ENCODE measurements around the gene USH1G. TPM values are rescaled to one million over a fixed set of nuclear protein-coding genes. Genes with fewer than 3 reads are reported as not detected.

USH1G gene
- total and polyA plus RNA-seq, 2 of the 13 experiments (the other 11 are each of a cell fraction or from before 2014, with no cell fraction given): 0.04 TPM; not detected in 1

DNA sequence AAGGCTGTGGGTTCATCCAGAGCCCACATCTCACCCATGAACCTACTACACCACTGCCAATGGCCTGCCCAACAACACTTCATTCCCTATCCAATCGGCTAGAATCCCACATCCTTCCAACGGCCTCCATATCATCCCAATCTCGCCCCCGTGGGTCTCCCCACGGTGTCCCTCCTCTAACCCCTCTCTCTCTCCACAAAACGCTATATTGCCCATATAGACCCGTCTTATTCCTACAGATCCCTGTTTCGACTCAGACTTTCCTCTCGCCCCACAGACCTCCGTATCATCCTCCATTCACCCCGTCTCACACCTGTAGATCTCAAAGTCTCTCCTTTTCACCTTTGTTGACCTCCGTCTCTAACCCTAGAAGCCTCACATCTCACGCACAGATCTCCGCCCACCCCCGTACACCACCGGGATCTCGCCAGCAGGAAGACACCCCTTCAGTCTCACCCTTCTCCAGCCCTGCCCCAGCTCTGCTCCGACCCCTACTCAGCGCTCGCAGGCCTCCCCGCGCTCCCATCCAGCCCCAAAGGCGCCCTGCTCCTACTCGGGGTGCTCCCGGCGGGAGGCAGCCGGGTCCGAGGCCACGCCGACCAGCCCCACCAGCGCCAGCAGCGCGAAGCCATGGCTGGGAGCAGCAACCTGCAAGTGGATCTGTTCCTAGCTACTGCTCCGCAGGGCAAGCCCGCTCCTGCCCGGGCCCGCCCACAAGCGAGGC is 50.6 kb downstream of the USH1G start, which contains the start of gene FDXR (continued):
- TF ChIP-seq, protein P1, sequence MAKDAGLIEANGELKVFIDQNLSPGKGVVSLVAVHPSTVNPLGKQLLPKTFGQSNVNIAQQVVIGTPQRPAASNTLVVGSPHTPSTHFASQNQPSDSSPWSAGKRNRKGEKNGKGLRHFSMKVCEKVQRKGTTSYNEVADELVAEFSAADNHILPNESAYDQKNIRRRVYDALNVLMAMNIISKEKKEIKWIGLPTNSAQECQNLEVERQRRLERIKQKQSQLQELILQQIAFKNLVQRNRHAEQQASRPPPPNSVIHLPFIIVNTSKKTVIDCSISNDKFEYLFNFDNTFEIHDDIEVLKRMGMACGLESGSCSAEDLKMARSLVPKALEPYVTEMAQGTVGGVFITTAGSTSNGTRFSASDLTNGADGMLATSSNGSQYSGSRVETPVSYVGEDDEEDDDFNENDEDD (CRISPR knock-in tag; IDR thresholded peaks at IDR 0.05; ENCODE audit: borderline replicate concordance): 0 out of 2 replicates have a peak, but pooled peaks have one; percentile 40
- TF ChIP-seq SIX1 (CRISPR knock-in tag; IDR thresholded peaks at IDR 0.05; ENCODE audit: borderline replicate concordance) (no peak), SAP130 (CRISPR knock-in tag; IDR thresholded peaks at IDR 0.05; ENCODE audit: low read depth) (peak; percentile 75), HOXD1 (CRISPR knock-in tag; IDR thresholded peaks at IDR 0.05) (peak; percentile 53; the same call in 1 of the 2 replicates), ZSCAN31 (CRISPR knock-in tag; IDR thresholded peaks at IDR 0.05; ENCODE audit: low read depth) (peak; percentile 88; the same call in 1 of the 2 replicates), ZNF564 (CRISPR knock-in tag; IDR thresholded peaks at IDR 0.05) (peak; percentile 62), MAFF (IDR thresholded peaks at IDR 0.05; ENCODE audit: low read depth, low read length) (no peak), PTBP1 (IDR thresholded peaks at IDR 0.05; ENCODE audit: low read depth, low read length, poor library complexity, severe bottlenecking) (no peak), SP5 (CRISPR knock-in tag; IDR thresholded peaks at IDR 0.05; ENCODE audit: borderline replicate concordance, low read depth) (peak; percentile 72), ZC3H13 (CRISPR knock-in tag; IDR thresholded peaks at IDR 0.05) (peak; percentile 82; the same call in 1 of the 2 replicates), GATAD2A (CRISPR knock-in tag; IDR thresholded peaks at IDR 0.05) (no peak), SMARCC2 (IDR thresholded peaks at IDR 0.05) (no peak), ZNF264 (CRISPR knock-in tag; IDR thresholded peaks at IDR 0.05) (peak; percentile 79), ZNF552 (CRISPR knock-in tag; IDR thresholded peaks at IDR 0.05; ENCODE audit: borderline replicate concordance) (peak; percentile 60; the same call in 1 of the 2 replicates), NR2F6 (IDR thresholded peaks at IDR 0.05) (no peak), NR2F6 (CRISPR knock-in tag; IDR thresholded peaks at IDR 0.05) (peak; percentile 56; the same call in 1 of the 2 replicates), POLR2G (IDR thresholded peaks at IDR 0.05; ENCODE audit: low read depth, low read length) (peak; percentile 81), SRF (IDR thresholded peaks at IDR 0.05; ENCODE audit: low read depth, low read length) (no peak), ZNF747 (CRISPR knock-in tag; IDR thresholded peaks at IDR 0.05; ENCODE audit: borderline replicate concordance) (0 out of 2 replicates have a peak, but pooled peaks have one; percentile 72), ZFP1 (CRISPR knock-in tag; IDR thresholded peaks at IDR 0.05) (0 out of 2 replicates have a peak, but pooled peaks have one; percentile 56)
- TF ChIP-seq, protein P2, sequence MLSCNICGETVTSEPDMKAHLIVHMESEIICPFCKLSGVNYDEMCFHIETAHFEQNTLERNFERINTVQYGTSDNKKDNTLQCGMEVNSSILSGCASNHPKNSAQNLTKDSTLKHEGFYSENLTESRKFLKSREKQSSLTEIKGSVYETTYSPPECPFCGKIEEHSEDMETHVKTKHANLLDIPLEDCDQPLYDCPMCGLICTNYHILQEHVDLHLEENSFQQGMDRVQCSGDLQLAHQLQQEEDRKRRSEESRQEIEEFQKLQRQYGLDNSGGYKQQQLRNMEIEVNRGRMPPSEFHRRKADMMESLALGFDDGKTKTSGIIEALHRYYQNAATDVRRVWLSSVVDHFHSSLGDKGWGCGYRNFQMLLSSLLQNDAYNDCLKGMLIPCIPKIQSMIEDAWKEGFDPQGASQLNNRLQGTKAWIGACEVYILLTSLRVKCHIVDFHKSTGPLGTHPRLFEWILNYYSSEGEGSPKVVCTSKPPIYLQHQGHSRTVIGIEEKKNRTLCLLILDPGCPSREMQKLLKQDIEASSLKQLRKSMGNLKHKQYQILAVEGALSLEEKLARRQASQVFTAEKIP (CRISPR knock-in tag; IDR thresholded peaks at IDR 0.05; ENCODE audit: borderline replicate concordance): no peak
- TF ChIP-seq, protein P3, sequence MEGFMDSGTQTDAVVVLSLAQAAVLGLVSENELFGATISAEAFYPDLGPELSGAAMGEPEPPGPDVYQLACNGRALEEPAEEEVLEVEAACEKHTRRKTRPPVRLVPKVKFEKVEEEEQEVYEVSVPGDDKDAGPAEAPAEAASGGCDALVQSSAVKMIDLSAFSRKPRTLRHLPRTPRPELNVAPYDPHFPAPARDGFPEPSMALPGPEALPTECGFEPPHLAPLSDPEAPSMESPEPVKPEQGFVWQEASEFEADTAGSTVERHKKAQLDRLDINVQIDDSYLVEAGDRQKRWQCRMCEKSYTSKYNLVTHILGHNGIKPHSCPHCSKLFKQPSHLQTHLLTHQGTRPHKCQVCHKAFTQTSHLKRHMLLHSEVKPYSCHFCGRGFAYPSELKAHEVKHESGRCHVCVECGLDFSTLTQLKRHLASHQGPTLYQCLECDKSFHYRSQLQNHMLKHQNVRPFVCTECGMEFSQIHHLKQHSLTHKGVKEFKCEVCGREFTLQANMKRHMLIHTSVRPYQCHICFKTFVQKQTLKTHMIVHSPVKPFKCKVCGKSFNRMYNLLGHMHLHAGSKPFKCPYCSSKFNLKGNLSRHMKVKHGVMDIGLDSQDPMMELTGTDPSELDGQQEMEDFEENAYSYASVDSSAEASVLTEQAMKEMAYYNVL (CRISPR knock-in tag; IDR thresholded peaks at IDR 0.05; ENCODE audit: borderline replicate concordance): peak; percentile 38; the same call in 1 of the 2 replicates
- TF ChIP-seq, protein P4, sequence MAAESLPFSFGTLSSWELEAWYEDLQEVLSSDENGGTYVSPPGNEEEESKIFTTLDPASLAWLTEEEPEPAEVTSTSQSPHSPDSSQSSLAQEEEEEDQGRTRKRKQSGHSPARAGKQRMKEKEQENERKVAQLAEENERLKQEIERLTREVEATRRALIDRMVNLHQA (CRISPR knock-in tag; IDR thresholded peaks at IDR 0.05): no peak
- TF ChIP-seq, protein P5, sequence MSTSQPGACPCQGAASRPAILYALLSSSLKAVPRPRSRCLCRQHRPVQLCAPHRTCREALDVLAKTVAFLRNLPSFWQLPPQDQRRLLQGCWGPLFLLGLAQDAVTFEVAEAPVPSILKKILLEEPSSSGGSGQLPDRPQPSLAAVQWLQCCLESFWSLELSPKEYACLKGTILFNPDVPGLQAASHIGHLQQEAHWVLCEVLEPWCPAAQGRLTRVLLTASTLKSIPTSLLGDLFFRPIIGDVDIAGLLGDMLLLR (CRISPR knock-in tag; IDR thresholded peaks at IDR 0.05): peak; percentile 87
- TF ChIP-seq, protein P6, sequence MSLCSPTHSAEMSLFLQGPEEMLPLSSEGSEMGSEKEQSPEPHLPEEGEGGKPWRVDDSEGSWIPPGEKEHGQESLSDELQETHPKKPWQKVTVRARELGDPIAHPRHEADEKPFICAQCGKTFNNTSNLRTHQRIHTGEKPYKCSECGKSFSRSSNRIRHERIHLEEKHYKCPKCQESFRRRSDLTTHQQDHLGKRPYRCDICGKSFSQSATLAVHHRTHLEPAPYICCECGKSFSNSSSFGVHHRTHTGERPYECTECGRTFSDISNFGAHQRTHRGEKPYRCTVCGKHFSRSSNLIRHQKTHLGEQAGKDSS (CRISPR knock-in tag; IDR thresholded peaks at IDR 0.05; ENCODE audit: borderline replicate concordance, low read depth): peak; percentile 74; the same call in 1 of the 2 replicates

Data from HepG2 (cell line).